OCI-LY7 (cell line): ENCODE measurements around the gene VSX1.

Experiments
- CTCF ChIP-seq: fragments of 200-600 bp; sonication (generic); conservative IDR thresholded peaks from 2 replicates; pipeline ENCODE4 v1.5.1; 2014; ENCODE audit warnings: mild to moderate bottlenecking, antibody characterized with exemption, low read length, moderate library complexity, mixed read lengths
- EZH2phosphoT487 ChIP-seq: fragments of 200-600 bp; sonication (generic); IDR thresholded peaks from 2 replicates; pipeline ENCODE4 v1.6.1; 2018; ENCODE audit warnings: low read depth, borderline replicate concordance, mild to moderate bottlenecking, mixed run types, antibody characterized with exemption, low read length, moderate library complexity, mixed read lengths

- TF ChIP-seq CTCF (no peak), EZH2phosphoT487 (no peak)
Observed at GRCh38 chr20:25046181-25046641, 35.7 kb downstream of the VSX1 start.
